ENCODE results near the gene NAA80. TPM values are rescaled to one million over a fixed set of nuclear protein-coding genes. Genes with fewer than 3 reads are reported as not detected.
"Not testable (repeated sequence)": the region's sequence is repeated elsewhere in the genome, so short reads cannot be mapped to it uniquely, and the experiment has no call there.

Gene NAA80
- total RNA-seq, 1 donor, result 11.2 TPM

DNA sequence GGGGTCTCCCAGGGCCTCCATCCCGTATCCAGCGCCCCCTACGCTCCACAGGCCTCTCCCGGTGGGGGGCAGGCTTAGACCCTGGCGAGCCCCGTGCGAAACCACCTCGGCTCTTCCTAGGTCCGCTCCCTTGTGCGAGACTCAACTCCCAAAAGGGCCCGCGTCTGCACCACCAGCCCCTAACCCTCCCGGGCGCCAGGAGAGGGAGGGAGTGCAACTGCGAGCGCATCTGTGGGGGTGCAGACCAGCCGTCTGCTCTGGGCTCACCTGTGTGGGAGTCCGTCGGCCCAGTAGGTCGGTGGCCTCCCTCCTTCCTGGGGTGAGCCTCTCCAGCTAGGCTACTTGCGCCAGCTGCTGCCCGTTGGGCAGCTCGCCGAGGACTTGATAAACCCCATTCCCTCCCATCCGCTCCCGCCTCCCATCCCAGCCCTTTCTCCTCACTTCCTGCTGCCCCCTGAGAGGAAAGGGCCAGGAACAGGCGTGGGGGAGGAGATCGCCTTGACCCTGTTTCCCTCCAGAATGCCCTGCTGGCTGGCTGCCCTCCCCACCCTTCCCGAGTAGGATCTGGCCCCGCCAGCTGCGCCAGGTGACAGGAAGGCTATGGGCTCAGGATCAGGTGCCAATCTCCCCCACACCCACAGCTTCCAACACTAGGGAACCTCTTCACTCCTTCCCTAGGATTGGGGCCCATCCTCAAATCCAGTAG is 23.3 kb upstream of the NAA80 start, which contains the start of gene HYAL2:
Gene HYAL2 (minus strand): TSS at position 360 of the 706 bp plus-strand sequence. CDS start 2,256 bp downstream, outside the sequence.
- Histone ChIP-seq H3K9me3 (ENCODE audit: low read depth, low read length) (no peaks in the 10 kb centered on the region), H3K4me1 (ENCODE audit: insufficient read depth, low read length) (peaks cover 91% of the 10 kb centered on the region)

DNA sequence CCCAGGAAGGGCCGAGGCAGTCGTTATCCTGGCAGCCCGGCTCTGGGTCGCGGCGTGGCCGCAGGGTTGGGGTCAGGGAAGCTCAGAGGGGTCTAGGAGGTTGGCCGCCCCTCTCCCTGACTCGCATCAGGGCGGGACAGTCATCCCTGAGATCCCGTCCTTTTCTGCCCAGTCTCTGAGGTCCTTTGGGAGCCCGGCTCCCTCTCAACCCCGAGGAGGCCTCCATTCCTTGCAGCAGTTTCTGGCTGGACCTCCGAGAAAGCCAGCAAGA is 22.8 kb upstream of the NAA80 start:
- peak overlapping the region; percentile 73 for H3K4me3 ChIP-seq (ENCODE audit: low read length)
- no peaks in the 10 kb centered on the region for H3K27me3 ChIP-seq (ENCODE audit: insufficient read depth, low read length)
- no peaks in the 10 kb centered on the region for H3K9me3 ChIP-seq (ENCODE audit: low read depth, low read length)
- H3K4me1 ChIP-seq (ENCODE audit: insufficient read depth, low read length), result peaks cover 91% of the 10 kb centered on the region

More for the DNA sequence above, 23.3 kb upstream of the NAA80 start, which contains the start of gene HYAL2:
- Histone ChIP-seq H3K4me3 (ENCODE audit: low read length) (peak within 1 kb of the TSS; percentile 73), H3K27me3 (ENCODE audit: insufficient read depth, low read length) (no peaks in the 10 kb centered on the region)

GRCh38 chr3:50321336-50322114 is 22.3 kb upstream of the NAA80 start:
- Histone ChIP-seq H3K4me1 (ENCODE audit: insufficient read depth, low read length) (peaks cover 91% of the 10 kb centered on the region), H3K27me3 (ENCODE audit: insufficient read depth, low read length) (no peaks in the 10 kb centered on the region), H3K4me3 (ENCODE audit: low read length) (peak overlapping the region; percentile 73), H3K9me3 (ENCODE audit: low read depth, low read length) (no peaks in the 10 kb centered on the region)

- Histone ChIP-seq H3K4me3 (ENCODE audit: low read length) (peak overlapping the region; percentile 73), H3K27me3 (ENCODE audit: insufficient read depth, low read length) (no peaks in the 10 kb centered on the region), H3K4me1 (ENCODE audit: insufficient read depth, low read length) (peaks cover 87% of the 10 kb centered on the region), H3K9me3 (ENCODE audit: low read depth, low read length) (no peaks in the 10 kb centered on the region)
These were observed 21.7 kb upstream of the NAA80 start for GRCh38 chr3:50320853-50321335.

- Histone ChIP-seq H3K9me3 (ENCODE audit: low read depth, low read length) (no peaks in the 10 kb centered on the region), H3K4me3 (ENCODE audit: low read length) (peak overlapping the region; percentile 73), H3K27me3 (ENCODE audit: insufficient read depth, low read length) (no peaks in the 10 kb centered on the region), H3K4me1 (ENCODE audit: insufficient read depth, low read length) (peaks cover 79% of the 10 kb centered on the region)
These were observed 20.9 kb upstream of the NAA80 start for GRCh38 chr3:50319894-50320625.

- Histone ChIP-seq H3K4me1 (ENCODE audit: insufficient read depth, low read length) (peaks cover 72% of the 10 kb centered on the region), H3K27me3 (ENCODE audit: insufficient read depth, low read length) (no peaks in the 10 kb centered on the region), H3K4me3 (ENCODE audit: low read length) (no peak overlapping the region), H3K9me3 (ENCODE audit: low read depth, low read length) (no peaks in the 10 kb centered on the region)
These were observed 20.1 kb upstream of the NAA80 start for GRCh38 chr3:50319181-50319893.

- Histone ChIP-seq H3K9me3 (ENCODE audit: low read depth, low read length) (no peaks in the 10 kb centered on the region), H3K27me3 (ENCODE audit: insufficient read depth, low read length) (no peaks in the 10 kb centered on the region), H3K4me3 (ENCODE audit: low read length) (no peak overlapping the region), H3K4me1 (ENCODE audit: insufficient read depth, low read length) (peaks cover 65% of the 10 kb centered on the region)
These were observed 19.4 kb upstream of the NAA80 start for GRCh38 chr3:50318615-50319014.

DNA sequence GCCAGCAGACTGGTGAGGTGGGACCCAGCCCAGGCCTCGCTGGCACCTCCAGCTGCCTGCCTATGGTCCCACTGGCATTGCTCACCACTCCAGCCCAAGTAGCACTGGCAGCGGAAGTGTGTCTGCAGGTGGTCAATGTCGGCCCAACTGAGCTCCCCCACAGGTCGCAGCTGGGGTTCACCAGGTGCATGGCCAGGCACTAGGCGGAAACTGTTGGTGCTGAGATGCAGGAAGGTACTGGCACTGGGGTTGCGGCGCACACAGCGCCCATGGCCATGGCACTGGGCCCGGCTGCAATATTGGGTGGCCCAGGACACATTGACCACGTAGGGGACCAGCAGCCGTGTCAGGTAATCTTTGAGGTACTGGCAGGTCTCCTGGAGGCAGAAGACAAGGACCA is 19.0 kb upstream of the NAA80 start:
- no peak overlapping the region for H3K4me3 ChIP-seq (ENCODE audit: low read length)
- no peaks in the 10 kb centered on the region for H3K9me3 ChIP-seq (ENCODE audit: low read depth, low read length)
- H3K27me3 ChIP-seq (ENCODE audit: insufficient read depth, low read length), result no peaks in the 10 kb centered on the region
- H3K4me1 ChIP-seq (ENCODE audit: insufficient read depth, low read length), result peaks cover 60% of the 10 kb centered on the region

DNA sequence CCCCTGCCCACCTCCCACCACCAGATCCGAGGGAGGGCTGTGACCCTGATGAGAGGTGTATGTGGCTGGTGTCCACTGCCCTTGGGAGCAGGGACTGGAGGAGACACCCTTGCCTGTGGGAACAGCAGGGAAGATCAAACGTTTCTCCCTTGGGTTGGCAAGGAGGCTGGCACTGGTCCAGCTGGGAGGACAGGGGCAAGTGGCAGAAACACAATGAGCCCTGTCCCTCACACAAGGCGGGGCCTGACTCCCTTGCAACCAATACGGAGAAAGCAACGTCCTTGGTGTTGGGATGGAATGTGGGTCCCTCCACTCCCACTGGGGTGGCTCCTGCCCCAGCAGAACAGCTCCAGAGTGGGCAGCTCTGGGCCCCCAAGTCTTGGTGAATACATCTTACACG is 18.1 kb upstream of the NAA80 start:
- Histone ChIP-seq H3K27me3 (ENCODE audit: insufficient read depth, low read length) (no peaks in the 10 kb centered on the region), H3K9me3 (ENCODE audit: low read depth, low read length) (no peaks in the 10 kb centered on the region), H3K4me1 (ENCODE audit: insufficient read depth, low read length) (peaks cover 52% of the 10 kb centered on the region), H3K4me3 (ENCODE audit: low read length) (no peak overlapping the region)

DNA sequence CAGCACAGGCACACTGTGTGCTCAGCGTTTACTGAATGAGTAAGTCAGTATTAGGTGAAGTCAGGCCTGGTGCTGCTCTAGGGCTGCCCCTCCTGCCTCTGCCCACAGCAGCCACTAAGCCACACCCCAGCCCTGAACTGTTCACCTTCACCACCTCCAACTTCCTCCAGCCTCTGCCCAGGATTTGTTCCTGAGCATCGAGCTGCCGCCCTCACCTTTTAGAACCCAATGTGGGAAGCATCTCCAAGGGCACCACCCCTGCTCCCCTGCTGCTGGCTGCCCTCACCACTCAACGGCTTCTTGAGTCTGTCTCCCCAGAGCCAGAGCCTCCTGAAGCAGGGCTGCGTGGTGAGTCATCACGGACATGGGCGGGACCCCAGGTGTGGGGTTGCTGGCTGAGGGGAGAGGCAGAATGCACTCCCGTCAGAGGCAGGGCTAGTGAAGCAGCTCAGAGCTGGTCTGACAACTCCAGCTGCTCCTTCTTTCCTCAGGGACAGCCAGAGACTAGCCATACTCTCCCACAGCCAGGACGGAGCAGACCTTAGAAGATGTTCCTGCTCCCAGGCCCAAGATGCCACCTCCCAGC is 17.5 kb upstream of the NAA80 start:
- no peaks in the 10 kb centered on the region for H3K27me3 ChIP-seq (ENCODE audit: insufficient read depth, low read length)
- H3K4me1 ChIP-seq (ENCODE audit: insufficient read depth, low read length), result peaks cover 46% of the 10 kb centered on the region
- H3K4me3 ChIP-seq (ENCODE audit: low read length), result no peak overlapping the region
- H3K9me3 ChIP-seq (ENCODE audit: low read depth, low read length), result no peaks in the 10 kb centered on the region

DNA sequence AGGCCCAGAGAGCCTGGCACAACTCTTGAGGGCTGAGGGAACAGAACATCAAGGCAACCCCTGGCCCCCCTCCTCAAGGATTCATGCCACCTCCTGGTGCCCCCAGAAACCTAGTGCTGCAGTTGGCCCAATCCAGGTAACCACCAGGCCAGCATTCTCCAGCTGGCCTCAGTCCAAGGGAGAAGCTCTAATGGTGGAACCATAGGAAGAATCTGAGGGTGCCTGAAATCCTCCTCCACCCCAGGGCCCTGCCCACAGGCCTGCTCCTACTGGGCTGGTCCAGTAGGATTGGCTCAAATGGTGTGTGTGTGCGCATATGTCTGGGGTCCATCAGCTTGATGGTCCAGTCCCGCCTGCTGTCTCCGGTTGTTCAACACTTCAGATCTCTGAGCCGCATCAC is 15.6 kb upstream of the NAA80 start:
- no peaks in the 10 kb centered on the region for H3K9me3 ChIP-seq (ENCODE audit: low read depth, low read length)
- H3K4me1 ChIP-seq (ENCODE audit: insufficient read depth, low read length), result peaks cover 34% of the 10 kb centered on the region
- H3K4me3 ChIP-seq (ENCODE audit: low read length), result no peak overlapping the region
- no peaks in the 10 kb centered on the region for H3K27me3 ChIP-seq (ENCODE audit: insufficient read depth, low read length)

GRCh38 chr3:50314342-50314741 is 15.1 kb upstream of the NAA80 start:
- Histone ChIP-seq H3K4me3 (ENCODE audit: low read length) (no peak overlapping the region), H3K9me3 (ENCODE audit: low read depth, low read length) (no peaks in the 10 kb centered on the region), H3K27me3 (ENCODE audit: insufficient read depth, low read length) (no peaks in the 10 kb centered on the region), H3K4me1 (ENCODE audit: insufficient read depth, low read length) (peaks cover 29% of the 10 kb centered on the region)

DNA sequence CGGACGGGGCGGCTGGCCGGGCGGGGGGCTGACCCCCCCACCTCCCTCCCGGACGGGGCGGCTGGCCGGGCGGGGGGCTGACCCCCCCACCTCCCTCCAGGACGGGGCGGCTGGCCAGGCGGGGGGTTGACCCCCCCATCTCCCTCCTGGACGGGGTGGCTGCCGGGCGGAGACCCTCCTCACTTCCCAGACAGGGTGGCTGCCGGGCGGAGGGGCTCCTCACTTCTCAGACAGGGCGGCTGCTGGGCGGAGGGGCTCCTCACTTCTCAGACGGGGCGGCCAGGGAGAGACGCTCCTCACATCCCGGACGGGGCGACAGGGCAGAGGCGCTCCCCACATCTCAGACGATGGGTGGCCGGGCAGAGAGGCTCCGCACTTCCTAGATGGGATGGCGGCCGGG is 12.8 kb upstream of the NAA80 start:
- not testable (repeated sequence) for H3K4me1 ChIP-seq (ENCODE audit: insufficient read depth, low read length); H3K4me3 ChIP-seq (ENCODE audit: low read length); H3K9me3 ChIP-seq (ENCODE audit: low read depth, low read length); H3K27me3 ChIP-seq (ENCODE audit: insufficient read depth, low read length)

DNA sequence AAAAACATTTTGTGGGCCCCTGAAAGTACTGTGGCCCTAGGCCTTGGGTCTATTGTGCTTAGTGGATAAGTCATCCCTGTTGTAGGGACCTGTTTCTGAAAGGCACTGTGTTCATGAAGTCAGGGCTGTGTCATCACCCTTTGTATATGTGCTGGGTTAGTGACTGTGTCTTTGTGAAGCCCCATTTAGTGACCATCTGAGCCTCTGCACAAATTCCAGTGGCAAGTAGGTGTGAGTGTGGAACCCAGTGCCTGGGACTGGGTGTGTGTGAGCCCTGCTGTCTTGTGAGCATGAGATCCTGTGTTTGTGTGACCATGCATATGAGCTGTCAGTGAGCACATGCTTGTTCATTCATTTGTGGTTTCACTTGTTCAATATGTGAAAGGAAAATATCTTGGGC is 5.4 kb upstream of the NAA80 start:
- Histone ChIP-seq H3K4me1 (ENCODE audit: insufficient read depth, low read length) (peaks cover 15% of the 10 kb centered on the region), H3K4me3 (ENCODE audit: low read length) (no peak overlapping the region), H3K27me3 (ENCODE audit: insufficient read depth, low read length) (no peaks in the 10 kb centered on the region), H3K9me3 (ENCODE audit: low read depth, low read length) (no peaks in the 10 kb centered on the region)

All from mononuclear cell (primary cell).